Measurements from ENCODE around the gene PNP. TPM values are rescaled to one million over a fixed set of nuclear protein-coding genes. Genes with fewer than 3 reads are reported as not detected.

Gene PNP
- total RNA-seq, result 100 to 1,000 TPM; 173 to 194 TPM

DNA sequence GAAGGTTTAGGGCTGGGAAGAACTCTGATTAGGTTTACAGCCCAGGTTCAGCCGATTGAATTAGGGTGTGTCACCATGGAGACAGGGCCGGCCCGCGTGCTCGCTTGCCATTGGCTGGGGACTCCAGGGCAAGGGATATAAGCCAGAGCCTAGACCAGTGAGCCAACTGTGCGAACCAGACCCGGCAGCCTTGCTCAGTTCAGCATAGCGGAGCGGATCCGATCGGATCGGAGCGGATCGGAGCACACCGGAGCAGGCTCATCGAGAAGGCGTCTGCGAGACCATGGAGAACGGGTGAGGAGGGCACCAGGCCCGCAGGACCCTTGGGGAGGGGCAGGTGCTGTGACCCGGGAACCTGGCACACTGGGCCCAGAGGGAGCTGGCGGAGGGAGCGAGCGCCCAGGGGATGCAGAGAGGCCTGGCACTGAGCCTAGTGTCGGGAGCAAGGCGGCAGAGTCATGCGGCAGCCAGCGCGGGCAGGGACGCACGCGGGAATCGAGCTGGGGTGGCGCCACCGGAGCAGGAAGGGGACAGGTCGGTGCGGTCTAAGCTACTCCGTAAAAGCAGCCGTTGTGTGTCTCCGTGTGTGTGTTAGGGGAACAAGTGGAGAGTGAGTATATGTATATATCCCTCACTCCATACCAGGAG is at the start of gene PNP:
PNP (plus strand) TSS at position 165 of the 648 bp plus-strand sequence; CDS start at position 284, 119 bp downstream.
- peak within 1 kb of the TSS; percentile 98 for H3K4me3 Mint-ChIP-seq
- DNase-seq (peak; percentile 94), ATAC-seq (peak; percentile 93)
- H3K4me1 Mint-ChIP-seq, result peaks cover 41% of the 10 kb centered on the region
- peaks cover 38% of the 10 kb centered on the region for H3K36me3 Mint-ChIP-seq
- CTCF ChIA-PET, result interaction anchor here (0.7 to 2.6 kb wide), 7 partner anchors 9 to 212 kb away, joined by 3 to 10 read pairs (median 4); partner anchors contain the start of gene PARP2
- no peaks in the 10 kb centered on the region for H3K27me3 Mint-ChIP-seq
- no peaks in the 10 kb centered on the region for H3K9me3 Mint-ChIP-seq (ENCODE audit: low read depth)
- H3K27ac Mint-ChIP-seq, result peak within 1 kb of the TSS; percentile 98

DNA sequence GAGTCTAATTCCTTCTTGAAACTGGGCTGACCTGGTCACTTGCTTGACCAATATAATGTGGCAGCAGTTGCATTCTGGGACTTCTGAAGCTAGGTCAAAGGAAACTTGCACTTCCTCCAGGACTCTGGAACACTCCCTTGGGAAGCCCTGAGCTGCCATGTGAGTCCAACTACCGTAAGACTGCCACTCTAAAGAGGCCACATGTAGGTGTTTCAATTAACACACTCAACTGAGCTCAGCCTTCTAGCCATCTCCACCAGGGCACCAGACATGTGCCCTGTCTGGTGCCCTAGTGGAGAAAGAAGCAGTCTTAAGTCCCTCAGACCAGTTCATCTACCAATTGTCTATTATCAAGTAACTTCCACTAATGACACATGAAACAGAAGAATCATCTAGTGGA is 49.8 kb upstream of the PNP start:
- DNase-seq (no peak), ATAC-seq (no peak)
- Mint-ChIP-seq H3K36me3 (no peaks in the 10 kb centered on the region), H3K27me3 (no peaks in the 10 kb centered on the region), H3K4me1 (peaks cover 10% of the 10 kb centered on the region), H3K9me3 (ENCODE audit: low read depth) (no peaks in the 10 kb centered on the region), H3K27ac (no peak overlapping the region), H3K4me3 (no peak overlapping the region)
- CTCF ChIA-PET, result no interaction called here

DNA sequence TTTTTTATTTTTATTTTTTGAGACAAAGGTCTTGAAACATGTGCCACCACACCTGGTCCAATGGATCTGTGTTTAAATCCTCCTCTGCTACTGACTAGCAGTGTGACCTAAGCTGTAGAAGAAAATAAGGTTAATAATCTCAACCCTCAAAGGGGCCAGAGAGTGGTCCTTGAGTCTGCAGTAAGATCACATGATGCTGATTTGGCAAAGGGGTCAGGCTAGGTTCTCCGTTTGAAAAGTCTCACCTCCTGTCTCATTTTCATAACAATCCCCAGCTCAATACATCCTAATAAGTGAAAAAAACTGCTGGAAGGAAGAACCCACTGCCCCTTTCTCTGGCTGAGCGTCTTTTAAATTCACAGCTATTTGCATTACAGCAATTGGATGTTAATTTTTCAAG is 47.9 kb upstream of the PNP start:
- peaks cover 2% of the 10 kb centered on the region for H3K4me1 Mint-ChIP-seq
- no peak for ATAC-seq
- DNase-seq, result no peak
- H3K4me3 Mint-ChIP-seq, result no peak overlapping the region
- CTCF ChIA-PET, result interaction anchor here (0.8 to 2.5 kb wide), 3 partner anchors 94 to 550 kb away, joined by 3 to 10 read pairs (median 4); no protein-coding TSS in a partner anchor
- H3K27ac Mint-ChIP-seq, result no peak overlapping the region
- no peaks in the 10 kb centered on the region for H3K9me3 Mint-ChIP-seq (ENCODE audit: low read depth)
- H3K27me3 Mint-ChIP-seq, result no peaks in the 10 kb centered on the region
- H3K36me3 Mint-ChIP-seq, result no peaks in the 10 kb centered on the region

DNA sequence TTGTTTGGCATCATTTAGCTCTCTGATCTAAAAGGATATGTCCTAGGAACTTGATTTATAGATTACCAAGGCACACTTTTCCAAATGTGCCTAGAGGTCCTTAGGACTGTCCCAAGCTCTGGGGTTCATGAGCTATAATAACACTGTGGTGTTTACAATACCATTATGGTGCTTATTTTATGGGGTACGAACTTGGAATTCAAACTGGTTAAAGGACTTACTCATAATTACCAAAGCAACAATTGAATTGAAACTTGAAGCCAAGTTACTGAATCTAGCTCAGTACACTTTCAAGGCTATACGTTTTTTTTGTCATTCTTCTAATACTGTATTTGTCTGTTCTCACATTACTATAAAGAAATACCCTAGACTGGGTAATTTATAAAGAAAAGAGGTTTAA is 46.3 kb upstream of the PNP start:
- no peak for DNase-seq
- Mint-ChIP-seq H3K9me3 (ENCODE audit: low read depth) (no peaks in the 10 kb centered on the region), H3K27me3 (no peaks in the 10 kb centered on the region), H3K4me3 (no peak overlapping the region), H3K4me1 (peaks cover 9% of the 10 kb centered on the region), H3K36me3 (no peaks in the 10 kb centered on the region), H3K27ac (no peak overlapping the region)
- ATAC-seq, result no peak
- CTCF ChIA-PET, result interaction anchor here (0.8 to 2.5 kb wide), 3 partner anchors 9 to 187 kb away, joined by 3 to 10 read pairs (median 3); no protein-coding TSS in a partner anchor

DNA sequence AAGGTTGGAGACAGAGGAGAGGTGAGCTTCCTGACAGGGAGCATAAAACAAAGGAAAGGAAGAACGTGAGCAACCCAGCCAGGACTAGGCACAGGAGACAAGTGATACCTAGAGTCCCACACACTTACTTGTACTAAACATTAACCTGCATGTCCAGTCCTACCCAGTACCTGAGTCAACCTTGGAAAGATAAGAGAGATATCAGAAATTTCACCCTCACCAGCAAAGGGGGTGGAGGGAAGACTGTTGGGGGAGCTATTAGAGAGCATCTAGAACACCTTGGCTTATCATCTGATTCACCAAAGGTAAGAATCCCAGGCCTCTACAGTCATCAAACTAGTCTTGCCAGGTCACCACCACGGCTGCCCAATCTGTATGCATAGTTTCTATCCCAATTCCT is 44.4 kb upstream of the PNP start:
- CTCF ChIA-PET, result interaction anchor here (1.1 to 2.9 kb wide), 3 partner anchors 9 to 449 kb away, joined by 3 to 18 read pairs (median 5); no protein-coding TSS in a partner anchor
- Mint-ChIP-seq H3K4me3 (no peak overlapping the region), H3K4me1 (peaks cover 26% of the 10 kb centered on the region)

DNA sequence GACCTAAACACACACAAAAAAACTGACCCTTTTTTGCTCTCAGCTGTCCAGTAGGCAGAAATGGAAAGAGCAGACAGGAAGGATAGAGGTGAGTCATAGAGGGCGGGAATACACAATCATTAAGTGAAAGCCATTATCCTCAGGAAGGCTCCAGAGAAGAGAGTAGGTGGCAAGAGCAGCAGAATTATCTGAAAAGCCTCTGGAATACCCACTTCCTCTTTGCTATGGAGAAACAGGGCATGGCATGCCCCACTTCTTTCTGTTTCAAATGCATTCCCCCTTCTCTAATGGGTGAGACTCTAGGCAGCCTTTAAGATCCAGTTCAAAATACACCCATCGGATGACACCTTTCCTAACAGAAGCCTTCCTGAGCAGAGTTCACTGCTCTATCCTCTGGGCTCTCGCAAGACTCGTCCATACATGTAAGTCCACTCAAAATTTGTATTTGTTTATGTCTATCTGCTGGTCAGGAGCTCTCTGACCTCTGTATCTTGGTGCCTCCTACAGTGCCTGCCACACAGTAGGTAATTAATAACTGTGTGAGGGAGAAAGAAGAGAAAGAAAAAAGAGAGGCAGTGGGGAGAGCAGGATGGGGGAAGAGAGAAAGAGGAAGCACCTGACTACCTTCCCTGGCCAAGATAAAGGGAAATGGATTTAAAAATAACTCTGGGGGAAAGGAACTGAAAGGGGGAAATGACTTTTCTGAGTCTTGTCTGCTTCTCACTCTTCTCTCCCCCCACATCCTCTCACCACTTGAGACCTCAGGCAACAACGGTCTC is 41.8 kb upstream of the PNP start:
- peak; percentile 75 for ATAC-seq
- Mint-ChIP-seq H3K36me3 (peaks cover 2% of the 10 kb centered on the region), H3K4me1 (peaks cover 26% of the 10 kb centered on the region), H3K4me3 (peak overlapping the region; percentile 47), H3K27ac (peak overlapping the region; percentile 86), H3K9me3 (ENCODE audit: low read depth) (no peaks in the 10 kb centered on the region), H3K27me3 (no peaks in the 10 kb centered on the region)
- CTCF ChIA-PET, result interaction anchor here (0.9 to 3.8 kb wide), 2 partner anchors 12 to 182 kb away, joined by 4 to 25 read pairs; no protein-coding TSS in a partner anchor
- peak; percentile 51 for DNase-seq

More for the DNA sequence above, 44.4 kb upstream of the PNP start:
- no peak overlapping the region for H3K27ac Mint-ChIP-seq
- DNase-seq, result no peak
- no peaks in the 10 kb centered on the region for H3K9me3 Mint-ChIP-seq (ENCODE audit: low read depth)
- H3K27me3 Mint-ChIP-seq, result no peaks in the 10 kb centered on the region
- no peak for ATAC-seq
- peaks cover 2% of the 10 kb centered on the region for H3K36me3 Mint-ChIP-seq

DNA sequence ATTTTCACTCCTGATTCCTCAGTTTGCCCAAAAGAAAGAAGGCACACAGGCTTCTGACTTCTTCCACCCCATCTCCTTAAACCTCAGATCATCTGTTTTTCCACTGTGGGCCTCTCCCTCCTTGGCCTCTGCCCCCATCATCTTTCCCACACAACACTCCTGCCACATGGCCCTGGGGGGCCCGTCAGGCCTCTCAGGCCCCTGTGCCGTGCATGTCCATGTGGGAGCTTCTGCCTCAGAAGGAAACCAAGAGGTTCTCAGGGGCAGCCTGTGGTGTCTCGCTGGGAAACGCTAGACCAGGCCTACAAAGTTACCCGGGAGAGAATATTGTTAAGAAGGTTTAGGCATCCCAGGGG is 41.2 kb upstream of the PNP start:
- CTCF ChIA-PET, result interaction anchor here (0.9 to 3.8 kb wide), 2 partner anchors 13 to 182 kb away, joined by 4 to 25 read pairs; no protein-coding TSS in a partner anchor
- Mint-ChIP-seq H3K36me3 (peaks cover 2% of the 10 kb centered on the region), H3K27ac (peak overlapping the region; percentile 86), H3K4me1 (peaks cover 26% of the 10 kb centered on the region), H3K27me3 (no peaks in the 10 kb centered on the region), H3K9me3 (ENCODE audit: low read depth) (no peaks in the 10 kb centered on the region), H3K4me3 (peak overlapping the region; percentile 47)
- peak; percentile 43 for ATAC-seq
- DNase-seq, result no peak

DNA sequence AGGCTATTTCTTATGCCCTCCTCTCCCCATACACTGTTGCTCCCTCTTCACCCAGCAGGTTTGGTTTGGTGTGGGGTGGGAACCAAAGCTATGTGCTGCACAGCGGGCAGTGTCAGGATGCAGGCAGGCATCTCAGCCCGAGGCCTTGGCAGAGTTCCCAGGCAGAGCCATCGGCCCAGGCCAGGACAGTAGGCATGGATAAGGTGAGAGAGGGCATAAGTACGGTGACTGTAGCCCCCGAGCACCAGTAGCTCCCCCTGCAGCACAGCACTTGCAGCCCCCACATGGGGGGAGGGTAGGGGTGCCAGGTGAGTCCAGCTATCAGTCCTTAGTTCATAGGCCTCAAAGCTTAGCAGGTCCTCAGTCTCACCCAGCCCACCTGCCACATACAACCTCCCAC is 40.4 kb upstream of the PNP start:
- H3K36me3 Mint-ChIP-seq, result peaks cover 2% of the 10 kb centered on the region
- no peak for ATAC-seq
- no peaks in the 10 kb centered on the region for H3K9me3 Mint-ChIP-seq (ENCODE audit: low read depth)
- CTCF ChIA-PET, result interaction anchor here (3.8 kb wide), 1 partner anchor 14 kb away, joined by 25 read pairs; no protein-coding TSS in a partner anchor
- no peak for DNase-seq
- H3K27ac Mint-ChIP-seq, result no peak overlapping the region
- H3K4me1 Mint-ChIP-seq, result peaks cover 26% of the 10 kb centered on the region
- H3K4me3 Mint-ChIP-seq, result peak overlapping the region; percentile 43
- no peaks in the 10 kb centered on the region for H3K27me3 Mint-ChIP-seq

DNA sequence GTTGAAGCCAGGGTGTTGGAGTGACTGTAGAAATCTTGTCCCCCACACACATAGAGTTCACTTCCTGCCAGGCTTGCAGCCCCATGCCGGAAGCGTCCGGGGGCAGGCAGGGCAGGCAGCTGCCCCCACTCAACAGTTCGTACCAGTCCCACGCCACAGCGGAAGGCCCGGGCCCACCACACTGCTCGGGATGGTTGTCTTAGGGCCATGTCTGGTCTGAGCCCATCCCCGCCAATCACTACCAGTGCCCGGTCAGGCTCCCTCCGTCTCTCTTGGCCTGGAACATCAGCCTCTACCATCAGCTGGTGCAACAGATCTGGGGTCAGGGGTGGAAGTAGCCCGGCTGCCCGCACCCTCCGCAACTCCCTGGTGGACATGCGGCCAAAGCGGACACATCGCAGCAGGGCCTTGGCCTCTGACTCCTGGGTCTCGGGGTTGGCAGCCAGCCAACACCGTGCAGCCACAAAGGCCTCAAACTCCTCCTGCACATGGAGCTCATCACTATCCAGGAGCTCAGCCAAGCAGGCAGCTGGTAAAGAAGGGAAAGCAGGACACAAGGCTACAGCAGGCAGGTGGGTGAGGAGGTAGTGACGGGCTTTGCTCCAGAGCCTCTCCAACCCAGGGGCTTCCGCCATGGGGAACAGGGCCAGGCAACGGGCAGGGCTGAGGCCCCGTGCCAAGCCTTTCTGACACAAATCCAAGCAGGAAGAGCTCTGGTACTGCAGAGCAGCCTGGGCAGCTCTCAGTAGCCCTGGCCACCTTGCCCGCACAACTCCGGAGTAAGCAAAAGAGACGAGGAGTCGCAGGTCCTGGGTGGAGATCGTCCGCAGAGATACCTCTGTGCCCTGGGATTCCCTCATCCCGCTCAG is 39.2 kb upstream of the PNP start:
- peaks cover 26% of the 10 kb centered on the region for H3K4me1 Mint-ChIP-seq
- no peaks in the 10 kb centered on the region for H3K9me3 Mint-ChIP-seq (ENCODE audit: low read depth)
- CTCF ChIA-PET, result interaction anchor here (1.6 to 3.8 kb wide), 2 partner anchors 12 to 15 kb away, joined by 4 to 25 read pairs; no protein-coding TSS in a partner anchor
- peaks cover 2% of the 10 kb centered on the region for H3K36me3 Mint-ChIP-seq
- DNase-seq (no peak), ATAC-seq (peak; percentile 44)
- peak overlapping the region; percentile 45 for H3K27ac Mint-ChIP-seq
- H3K27me3 Mint-ChIP-seq, result no peaks in the 10 kb centered on the region
- H3K4me3 Mint-ChIP-seq, result no peak overlapping the region

DNA sequence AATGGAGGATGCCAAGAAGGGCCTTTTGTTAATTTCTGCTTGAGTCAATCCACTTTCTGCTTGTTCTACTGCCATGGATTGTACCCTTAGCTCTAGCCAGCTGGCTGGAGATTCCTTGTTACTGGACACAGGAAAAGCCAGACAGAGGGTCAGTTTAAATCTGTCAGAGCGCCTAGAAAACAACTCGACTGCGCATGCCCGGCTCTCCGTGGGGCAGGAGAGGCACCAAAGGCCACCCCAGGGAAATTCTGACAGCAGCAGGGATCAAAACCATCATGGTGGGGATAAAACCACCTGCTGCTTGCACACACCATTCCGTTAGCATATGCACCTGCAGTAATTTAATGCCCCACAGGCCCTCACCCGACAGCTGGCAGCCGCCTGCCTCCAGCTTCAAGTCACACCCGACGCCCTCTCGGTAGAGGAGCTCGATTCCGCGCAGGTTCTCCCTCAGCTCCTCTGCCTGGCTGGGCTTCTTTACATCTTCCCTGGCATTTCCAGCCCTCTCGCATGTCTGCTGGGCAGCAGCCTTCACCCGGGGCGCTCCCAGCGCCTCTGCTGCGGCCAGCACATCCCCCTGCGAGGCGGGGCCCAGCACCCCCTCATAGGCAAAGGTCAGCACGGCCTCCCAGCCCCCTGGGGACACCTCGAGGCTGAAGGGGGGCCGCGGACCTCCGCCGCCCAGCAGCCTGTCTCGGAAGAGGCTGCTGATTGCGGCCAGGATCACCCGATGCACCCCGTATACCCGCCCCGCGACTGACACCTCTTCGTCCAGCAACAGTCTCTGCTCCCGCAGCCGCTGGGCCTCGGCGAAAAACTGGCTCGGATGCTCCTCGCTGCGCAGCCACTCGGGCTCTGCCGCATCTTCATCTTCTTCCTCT is 34.3 kb upstream of the PNP start:
- DNase-seq (no peak), ATAC-seq (no peak)
- H3K27me3 Mint-ChIP-seq, result no peaks in the 10 kb centered on the region
- H3K36me3 Mint-ChIP-seq, result no peaks in the 10 kb centered on the region
- no peak overlapping the region for H3K4me3 Mint-ChIP-seq
- no peaks in the 10 kb centered on the region for H3K4me1 Mint-ChIP-seq
- H3K27ac Mint-ChIP-seq, result no peak overlapping the region
- CTCF ChIA-PET, result interaction anchor here (2.8 kb wide), 1 partner anchor 18 kb away, joined by 8 read pairs; no protein-coding TSS in a partner anchor
- no peaks in the 10 kb centered on the region for H3K9me3 Mint-ChIP-seq (ENCODE audit: low read depth)

DNA sequence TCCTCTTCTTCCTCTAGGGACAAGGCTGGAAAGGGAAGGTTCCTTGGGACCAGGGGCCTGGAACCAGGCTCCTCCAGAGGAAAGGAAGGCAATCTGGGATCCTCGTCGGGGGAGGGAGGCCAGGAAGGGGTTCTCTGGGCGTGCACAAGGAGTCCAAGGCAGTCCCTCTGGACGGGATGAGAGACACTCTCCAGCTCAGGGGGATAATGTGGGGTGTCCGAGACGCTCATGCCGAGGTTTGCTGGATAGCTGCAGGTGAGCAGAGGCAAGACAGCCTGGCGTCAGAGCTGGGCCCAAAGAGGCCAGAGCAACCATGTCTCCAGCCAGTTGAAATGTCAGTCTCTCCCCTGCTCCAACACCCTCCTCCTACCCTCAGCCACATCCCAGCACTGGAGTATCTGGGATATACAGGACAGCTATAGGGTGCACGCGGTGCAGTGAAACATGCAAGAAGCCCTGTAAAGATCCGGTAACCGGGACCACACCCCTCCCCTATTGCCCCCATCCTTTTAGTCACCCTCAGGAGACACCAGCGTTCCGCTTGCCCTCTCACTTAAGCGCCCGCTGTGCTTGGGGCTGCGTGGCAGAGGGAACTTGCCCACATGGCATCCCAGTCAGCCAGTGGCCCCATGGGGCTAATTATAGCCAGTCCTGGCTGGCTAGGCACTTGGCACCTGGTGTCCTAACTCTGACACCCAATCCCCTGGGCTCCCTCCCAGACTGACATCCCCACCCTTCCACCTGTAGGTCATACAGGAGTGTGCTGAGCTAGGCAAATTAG is 33.4 kb upstream of the PNP start, which contains the start of gene KLHL33:
KLHL33 (minus strand) TSS at position 585 of the 781 bp plus-strand sequence; CDS start at position 230, 355 bp downstream.
- Mint-ChIP-seq H3K4me3 (no peak within 1 kb of the TSS), H3K4me1 (peaks cover 6% of the 10 kb centered on the region), H3K9me3 (ENCODE audit: low read depth) (no peaks in the 10 kb centered on the region), H3K27ac (no peak within 1 kb of the TSS), H3K36me3 (no peaks in the 10 kb centered on the region), H3K27me3 (no peaks in the 10 kb centered on the region)
- DNase-seq (no peak), ATAC-seq (no peak)
- CTCF ChIA-PET, result interaction anchor here (1.3 kb wide), 1 partner anchor 20 kb away, joined by 4 read pairs; no protein-coding TSS in a partner anchor
